Neural cell (in vitro differentiated cells): ENCODE results near the gene SLIT3. TPM values are rescaled to one million over a fixed set of nuclear protein-coding genes. Genes with fewer than 3 reads are reported as not detected.

Source experiments
- H2AFZ ChIP-seq: fragments of 200-600, 300-800 bp; sonication (generic), shearing (Covaris generic); 2 replicates; pipeline ENCODE4 v1.6.0; 2014; ENCODE audit warnings: low read depth, mild to moderate bottlenecking, antibody characterized with exemption, low read length, moderate library complexity
- H3F3A ChIP-seq: fragments of 200-600 bp; shearing (Covaris generic); 2 replicates; pipeline ENCODE4 v1.6.1; 2016; ENCODE audit warnings: mild to moderate bottlenecking, moderate library complexity, mixed read lengths, antibody characterized with exemption, low read length; ENCODE audit not compliant: insufficient read depth, poor library complexity, severe bottlenecking
- H3K27ac ChIP-seq: fragments of 200-600, 300-800 bp; sonication (generic), shearing (Covaris generic); 2 replicates; pipeline ENCODE4 v1.5.1; 2014; ENCODE audit warnings: mild to moderate bottlenecking, low read length, moderate library complexity
- H3K27me3 ChIP-seq: fragments of 300-800, 200-600 bp; sonication (generic), shearing (Covaris generic); 2 replicates; pipeline ENCODE4 v1.6.0; 2014; ENCODE audit warnings: mild to moderate bottlenecking, low read depth, low read length, moderate library complexity; ENCODE audit not compliant: insufficient read depth
- H3K36me3 ChIP-seq: fragments of 300-800, 200-600 bp; sonication (generic), shearing (Covaris generic); 2 replicates; pipeline ENCODE4 v1.5.1; 2014; ENCODE audit warnings: mild to moderate bottlenecking, antibody characterized with exemption, low read length, moderate library complexity; ENCODE audit not compliant: insufficient read depth
- H3K4me2 ChIP-seq: fragments of 300-800, 200-600 bp; sonication (generic), shearing (Covaris generic); 2 replicates; pipeline ENCODE4 v1.6.0; 2014; ENCODE audit warnings: mild to moderate bottlenecking, low read length
- H3K4me3 ChIP-seq: fragments of 300-800, 200-600 bp; sonication (generic), shearing (Covaris generic); 2 replicates; pipeline ENCODE4 v1.5.1; 2014; ENCODE audit warnings: mild to moderate bottlenecking, low read length, moderate library complexity
- H3K79me2 ChIP-seq: fragments of 200-600 bp; shearing (Covaris generic); replicated peaks from 2 replicates; pipeline ENCODE4 v1.6.0; 2014; ENCODE audit warnings: mild to moderate bottlenecking, low read length, moderate library complexity; ENCODE audit not compliant: insufficient read depth
- H3K9ac ChIP-seq: fragments of 300-800, 200-600 bp; sonication (generic), shearing (Covaris generic); 2 replicates; pipeline ENCODE4 v1.6.1; 2016; ENCODE audit warnings: mild to moderate bottlenecking, low read length, mixed read lengths
- H3K9me2 ChIP-seq: fragments of 200-600 bp; shearing (Covaris generic); 2 replicates; pipeline ENCODE4 v1.6.1; 2016; ENCODE audit warnings: mild to moderate bottlenecking, low read length, mixed read lengths; ENCODE audit not compliant: insufficient read depth
- H3K9me3 ChIP-seq: fragments of 200-600, 300-800 bp; sonication (generic), shearing (Covaris generic); 2 replicates; pipeline ENCODE4 v1.6.1; 2016; ENCODE audit warnings: mild to moderate bottlenecking, mixed run types, low read length, moderate library complexity, mixed read lengths
- H4K20me1 ChIP-seq: fragments of 200-600 bp; shearing (Covaris generic); 2 replicates; pipeline ENCODE4 v1.6.1; 2016; ENCODE audit warnings: mild to moderate bottlenecking, mixed run types; ENCODE audit not compliant: insufficient read depth
- CTCF ChIP-seq: fragments of 450-650 bp; IDR thresholded peaks from 2 replicates; pipeline ENCODE4 v1.5.1; 2014; ENCODE audit warnings: antibody characterized with exemption, mild to moderate bottlenecking, moderate library complexity; ENCODE audit not compliant: poor library complexity, severe bottlenecking
- EP300 ChIP-seq: fragments of 450-650 bp; conservative IDR thresholded peaks from 2 replicates; pipeline ENCODE4 v1.6.1; 2014; ENCODE audit warnings: antibody characterized with exemption, mild to moderate bottlenecking, moderate library complexity; ENCODE audit not compliant: poor library complexity, severe bottlenecking
- EZH2 ChIP-seq: fragments of 200-600, 300-800 bp; shearing (Covaris generic), sonication (generic); IDR thresholded peaks from 2 replicates; pipeline ENCODE4 v1.6.1; 2014; ENCODE audit warnings: antibody characterized with exemption, low read length, borderline replicate concordance, mild to moderate bottlenecking; ENCODE audit not compliant: insufficient read depth, poor library complexity, severe bottlenecking
- MXI1 ChIP-seq: fragments of 450-650 bp; conservative IDR thresholded peaks from 2 replicates; pipeline ENCODE4 v1.6.1; 2014; ENCODE audit warnings: antibody characterized with exemption, mild to moderate bottlenecking; ENCODE audit not compliant: poor library complexity, severe bottlenecking
- POLR2AphosphoS5 ChIP-seq: IDR thresholded peaks from 2 replicates; pipeline ENCODE4 v1.6.1; 2012
- RAD21 ChIP-seq: fragments of 450-650 bp; conservative IDR thresholded peaks from 2 replicates; pipeline ENCODE4 v1.6.1; 2014; ENCODE audit warnings: antibody characterized with exemption, mild to moderate bottlenecking, moderate library complexity
- REST ChIP-seq: IDR thresholded peaks from 2 replicates; pipeline ENCODE4 v1.6.1; 2012; ENCODE audit warnings: borderline replicate concordance
- SMC3 ChIP-seq: fragments of 450-650 bp; conservative IDR thresholded peaks from 2 replicates; pipeline ENCODE4 v1.6.1; 2014; ENCODE audit warnings: antibody characterized with exemption, mild to moderate bottlenecking, moderate library complexity; ENCODE audit not compliant: poor library complexity
- TAF1 ChIP-seq: IDR thresholded peaks from 2 replicates; pipeline ENCODE4 v1.6.1; 2012; ENCODE audit warnings: low read depth
- polyA plus RNA-seq: library from polyadenylated mRNA; depleted of rRNA; stranded (reverse); fragments of >200 nt; gene quantifications from 2 replicates; pipeline ENCODE4 v1.2.3, GENCODE V29; 2014

SLIT3 gene
- polyA plus RNA-seq, 1 donor from 2014 or later: 1.2 TPM

GRCh38 chr5:168647083-168647482, 653.9 kb downstream of the SLIT3 start:
- no peaks in the 10 kb centered on the region for H3K36me3 ChIP-seq
- H3K4me3 ChIP-seq: no peak overlapping the region
- no peak overlapping the region for H3K9ac ChIP-seq
- no peak overlapping the region for H2AFZ ChIP-seq
- no peaks in the 10 kb centered on the region for H3K9me3 ChIP-seq
- no peaks in the 10 kb centered on the region for H3K27me3 ChIP-seq
- H3K4me2 ChIP-seq: no peak overlapping the region
- H3K9me2 ChIP-seq: no peaks in the 10 kb centered on the region
- no peaks in the 10 kb centered on the region for H3F3A ChIP-seq
- no peaks in the 10 kb centered on the region for H4K20me1 ChIP-seq
- H3K27ac ChIP-seq: no peak overlapping the region
- H3K79me2 ChIP-seq: no peaks in the 10 kb centered on the region
- TF ChIP-seq CTCF (no peak), MXI1 (no peak), RAD21 (no peak), TAF1 (no peak), SMC3 (no peak), REST (no peak), EP300 (no peak), EZH2 (no peak), POLR2AphosphoS5 (no peak)

- no peaks in the 10 kb centered on the region for H3K9me2 ChIP-seq
- TF ChIP-seq REST: no peak
- TF ChIP-seq RAD21: no peak
- no peak for TF ChIP-seq EZH2
- TF ChIP-seq POLR2AphosphoS5: no peak
- no peak for TF ChIP-seq CTCF
- TF ChIP-seq TAF1: no peak
- no peak for TF ChIP-seq SMC3
- TF ChIP-seq MXI1: no peak
- no peaks in the 10 kb centered on the region for H4K20me1 ChIP-seq
- no peak overlapping the region for H3K27ac ChIP-seq
- no peaks in the 10 kb centered on the region for H3F3A ChIP-seq
- no peak overlapping the region for H2AFZ ChIP-seq
- no peaks in the 10 kb centered on the region for H3K9me3 ChIP-seq
- no peak overlapping the region for H3K4me3 ChIP-seq
- no peaks in the 10 kb centered on the region for H3K27me3 ChIP-seq
- no peak overlapping the region for H3K4me2 ChIP-seq
- no peaks in the 10 kb centered on the region for H3K36me3 ChIP-seq
- no peak overlapping the region for H3K9ac ChIP-seq
- no peaks in the 10 kb centered on the region for H3K79me2 ChIP-seq
These were observed 654.6 kb downstream of the SLIT3 start for GRCh38 chr5:168646335-168646734.
